ENCODE results near the gene IQSEC1. TPM values are rescaled to one million over a fixed set of nuclear protein-coding genes. Genes with fewer than 3 reads are reported as not detected.

IQSEC1 gene
- total RNA-seq, 1 donor from 2014 or later: 29.5 TPM

- Mint-ChIP-seq H3K4me3 (ENCODE audit: unreplicated experiment) (no peak overlapping the region), H3K4me1 (ENCODE audit: low read depth, unreplicated experiment) (peaks cover 21% of the 10 kb centered on the region), H3K9me3 (ENCODE audit: unreplicated experiment) (no peaks in the 10 kb centered on the region), H3K36me3 (ENCODE audit: low read depth, unreplicated experiment) (peaks cover 5% of the 10 kb centered on the region), H3K27me3 (ENCODE audit: low read depth, unreplicated experiment) (no peaks in the 10 kb centered on the region), H3K27ac (ENCODE audit: unreplicated experiment) (no peak overlapping the region)
- DNase-seq (ENCODE audit: low read depth) (no peak), FAIRE-seq (no peak)
- no peak overlapping the region for H3K4me3 ChIP-seq (ENCODE audit: insufficient read depth, low read depth, low read length)
- H2AFZ ChIP-seq (ENCODE audit: low read depth, low read length): no peak overlapping the region
- peaks cover 18% of the 10 kb centered on the region for H4K20me1 ChIP-seq (ENCODE audit: insufficient read depth, low read length)
- H3K27ac ChIP-seq (ENCODE audit: low read depth, low read length): no peak overlapping the region
- no peak overlapping the region for H3K9ac ChIP-seq (ENCODE audit: low read length)
- no peak overlapping the region for H3K4me2 ChIP-seq (ENCODE audit: low read length)
- no peaks in the 10 kb centered on the region for H3K27me3 ChIP-seq (ENCODE audit: insufficient read depth, low read length)
- H3K4me1 ChIP-seq (ENCODE audit: insufficient read depth, low read length): peaks cover 18% of the 10 kb centered on the region
- no peak for TF ChIP-seq CTCF (IDR thresholded peaks at IDR 0.05; ENCODE audit: insufficient read depth, low read depth, low read length)
- TF ChIP-seq EZH2 (IDR thresholded peaks at IDR 0.05; ENCODE audit: insufficient read depth, low read length): no peak
- H3K9me3 ChIP-seq (ENCODE audit: insufficient read depth, low read depth, low read length): no peaks in the 10 kb centered on the region
- no peaks in the 10 kb centered on the region for H3K79me2 ChIP-seq (ENCODE audit: insufficient read depth, low read length)
- no peaks in the 10 kb centered on the region for H3K36me3 ChIP-seq (ENCODE audit: insufficient read depth, low read length)
These were observed 84.3 kb downstream of the IQSEC1 start for GRCh38 chr3:12988728-12989454.

- no peaks in the 10 kb centered on the region for H3K36me3 ChIP-seq (ENCODE audit: insufficient read depth, low read length)
- Mint-ChIP-seq H3K4me1 (ENCODE audit: low read depth, unreplicated experiment) (peaks cover 19% of the 10 kb centered on the region), H3K27ac (ENCODE audit: unreplicated experiment) (no peak overlapping the region), H3K4me3 (ENCODE audit: unreplicated experiment) (no peak overlapping the region), H3K9me3 (ENCODE audit: unreplicated experiment) (no peaks in the 10 kb centered on the region), H3K27me3 (ENCODE audit: low read depth, unreplicated experiment) (no peaks in the 10 kb centered on the region), H3K36me3 (ENCODE audit: low read depth, unreplicated experiment) (peaks cover 5% of the 10 kb centered on the region)
- no peak overlapping the region for H3K27ac ChIP-seq (ENCODE audit: low read depth, low read length)
- H3K27me3 ChIP-seq (ENCODE audit: insufficient read depth, low read length): no peaks in the 10 kb centered on the region
- H3K79me2 ChIP-seq (ENCODE audit: insufficient read depth, low read length): no peaks in the 10 kb centered on the region
- no peak overlapping the region for H3K9ac ChIP-seq (ENCODE audit: low read length)
- H3K4me2 ChIP-seq (ENCODE audit: low read length): no peak overlapping the region
- H3K9me3 ChIP-seq (ENCODE audit: insufficient read depth, low read depth, low read length): no peaks in the 10 kb centered on the region
- H4K20me1 ChIP-seq (ENCODE audit: insufficient read depth, low read length): peaks cover 19% of the 10 kb centered on the region
- FAIRE-seq (no peak), DNase-seq (ENCODE audit: low read depth) (no peak)
- TF ChIP-seq EZH2 (IDR thresholded peaks at IDR 0.05; ENCODE audit: insufficient read depth, low read length): no peak
- no peak for TF ChIP-seq CTCF (IDR thresholded peaks at IDR 0.05; ENCODE audit: insufficient read depth, low read depth, low read length)
- peaks cover 18% of the 10 kb centered on the region for H3K4me1 ChIP-seq (ENCODE audit: insufficient read depth, low read length)
- H3K4me3 ChIP-seq (ENCODE audit: insufficient read depth, low read depth, low read length): no peak overlapping the region
- H2AFZ ChIP-seq (ENCODE audit: low read depth, low read length): no peak overlapping the region
These were observed 85.6 kb downstream of the IQSEC1 start for GRCh38 chr3:12987602-12988001.

GRCh38 chr3:12986986-12987385, 86.2 kb downstream of the IQSEC1 start:
- H2AFZ ChIP-seq (ENCODE audit: low read depth, low read length): no peak overlapping the region
- no peak overlapping the region for H3K4me2 ChIP-seq (ENCODE audit: low read length)
- DNase-seq (ENCODE audit: low read depth): no peak
- no peaks in the 10 kb centered on the region for H3K79me2 ChIP-seq (ENCODE audit: insufficient read depth, low read length)
- peaks cover 18% of the 10 kb centered on the region for H3K4me1 ChIP-seq (ENCODE audit: insufficient read depth, low read length)
- H3K4me3 ChIP-seq (ENCODE audit: insufficient read depth, low read depth, low read length): no peak overlapping the region
- H4K20me1 ChIP-seq (ENCODE audit: insufficient read depth, low read length): peaks cover 18% of the 10 kb centered on the region
- H3K9me3 Mint-ChIP-seq (ENCODE audit: unreplicated experiment): no peaks in the 10 kb centered on the region
- H3K27ac Mint-ChIP-seq (ENCODE audit: unreplicated experiment): no peak overlapping the region
- H3K36me3 ChIP-seq (ENCODE audit: insufficient read depth, low read length): no peaks in the 10 kb centered on the region
- H3K27me3 ChIP-seq (ENCODE audit: insufficient read depth, low read length): no peaks in the 10 kb centered on the region
- no peaks in the 10 kb centered on the region for H3K9me3 ChIP-seq (ENCODE audit: insufficient read depth, low read depth, low read length)
- H3K9ac ChIP-seq (ENCODE audit: low read length): no peak overlapping the region
- no peak for TF ChIP-seq EZH2 (IDR thresholded peaks at IDR 0.05; ENCODE audit: insufficient read depth, low read length)
- no peak for TF ChIP-seq CTCF (IDR thresholded peaks at IDR 0.05; ENCODE audit: insufficient read depth, low read depth, low read length)
- H3K27ac ChIP-seq (ENCODE audit: low read depth, low read length): no peak overlapping the region
- peaks cover 16% of the 10 kb centered on the region for H3K4me1 Mint-ChIP-seq (ENCODE audit: low read depth, unreplicated experiment)
- no peak for FAIRE-seq
- peaks cover 5% of the 10 kb centered on the region for H3K36me3 Mint-ChIP-seq (ENCODE audit: low read depth, unreplicated experiment)
- no peaks in the 10 kb centered on the region for H3K27me3 Mint-ChIP-seq (ENCODE audit: low read depth, unreplicated experiment)
- H3K4me3 Mint-ChIP-seq (ENCODE audit: unreplicated experiment): no peak overlapping the region
